Epithelial cell of esophagus (primary cell): ENCODE measurements around the gene CYP4F3.

Experiments used
- DNase-seq: peaks from one replicate; pipeline ENCODE4 v3.0.0; 2010; ENCODE audit warnings: low read depth
- H3K4me3 ChIP-seq: 2 replicates; pipeline ENCODE4 v1.5.1; 2011; ENCODE audit warnings: mild to moderate bottlenecking, low read length, control low read depth
- TF ChIP-seq, protein P1 (sequence below): IDR thresholded peaks from 2 replicates; pipeline ENCODE4 v1.5.1; 2011; ENCODE audit warnings: low read depth, mild to moderate bottlenecking, low read length, control low read depth, inconsistent platforms; ENCODE audit not compliant: insufficient read depth; ENCODE audit errors: missing control alignments

CYP4F3 gene

DNA sequence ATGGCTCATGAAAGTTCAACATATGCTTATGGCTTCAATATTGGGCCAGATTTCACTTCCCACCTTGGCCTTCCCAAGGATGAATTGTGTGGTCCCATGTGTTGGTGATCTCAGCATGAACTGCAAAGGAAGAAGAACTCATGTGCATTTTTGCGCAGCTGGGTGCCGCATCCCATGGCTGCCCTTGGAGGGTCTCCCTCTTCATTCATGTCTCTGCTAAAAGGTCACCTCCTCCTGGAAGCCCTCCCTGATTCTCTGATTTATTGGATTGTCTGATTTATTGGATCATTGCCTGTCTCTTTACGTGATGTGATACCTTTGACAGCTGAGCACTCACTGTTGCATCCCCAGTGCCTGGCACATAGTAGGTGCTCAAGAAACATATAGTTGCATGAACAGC lies 27.4 kb upstream of the CYP4F3 start:
- TF ChIP-seq, protein P1, sequence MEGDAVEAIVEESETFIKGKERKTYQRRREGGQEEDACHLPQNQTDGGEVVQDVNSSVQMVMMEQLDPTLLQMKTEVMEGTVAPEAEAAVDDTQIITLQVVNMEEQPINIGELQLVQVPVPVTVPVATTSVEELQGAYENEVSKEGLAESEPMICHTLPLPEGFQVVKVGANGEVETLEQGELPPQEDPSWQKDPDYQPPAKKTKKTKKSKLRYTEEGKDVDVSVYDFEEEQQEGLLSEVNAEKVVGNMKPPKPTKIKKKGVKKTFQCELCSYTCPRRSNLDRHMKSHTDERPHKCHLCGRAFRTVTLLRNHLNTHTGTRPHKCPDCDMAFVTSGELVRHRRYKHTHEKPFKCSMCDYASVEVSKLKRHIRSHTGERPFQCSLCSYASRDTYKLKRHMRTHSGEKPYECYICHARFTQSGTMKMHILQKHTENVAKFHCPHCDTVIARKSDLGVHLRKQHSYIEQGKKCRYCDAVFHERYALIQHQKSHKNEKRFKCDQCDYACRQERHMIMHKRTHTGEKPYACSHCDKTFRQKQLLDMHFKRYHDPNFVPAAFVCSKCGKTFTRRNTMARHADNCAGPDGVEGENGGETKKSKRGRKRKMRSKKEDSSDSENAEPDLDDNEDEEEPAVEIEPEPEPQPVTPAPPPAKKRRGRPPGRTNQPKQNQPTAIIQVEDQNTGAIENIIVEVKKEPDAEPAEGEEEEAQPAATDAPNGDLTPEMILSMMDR: no peak
- DNase-seq: no peak
- no peak overlapping the region for H3K4me3 ChIP-seq

DNA sequence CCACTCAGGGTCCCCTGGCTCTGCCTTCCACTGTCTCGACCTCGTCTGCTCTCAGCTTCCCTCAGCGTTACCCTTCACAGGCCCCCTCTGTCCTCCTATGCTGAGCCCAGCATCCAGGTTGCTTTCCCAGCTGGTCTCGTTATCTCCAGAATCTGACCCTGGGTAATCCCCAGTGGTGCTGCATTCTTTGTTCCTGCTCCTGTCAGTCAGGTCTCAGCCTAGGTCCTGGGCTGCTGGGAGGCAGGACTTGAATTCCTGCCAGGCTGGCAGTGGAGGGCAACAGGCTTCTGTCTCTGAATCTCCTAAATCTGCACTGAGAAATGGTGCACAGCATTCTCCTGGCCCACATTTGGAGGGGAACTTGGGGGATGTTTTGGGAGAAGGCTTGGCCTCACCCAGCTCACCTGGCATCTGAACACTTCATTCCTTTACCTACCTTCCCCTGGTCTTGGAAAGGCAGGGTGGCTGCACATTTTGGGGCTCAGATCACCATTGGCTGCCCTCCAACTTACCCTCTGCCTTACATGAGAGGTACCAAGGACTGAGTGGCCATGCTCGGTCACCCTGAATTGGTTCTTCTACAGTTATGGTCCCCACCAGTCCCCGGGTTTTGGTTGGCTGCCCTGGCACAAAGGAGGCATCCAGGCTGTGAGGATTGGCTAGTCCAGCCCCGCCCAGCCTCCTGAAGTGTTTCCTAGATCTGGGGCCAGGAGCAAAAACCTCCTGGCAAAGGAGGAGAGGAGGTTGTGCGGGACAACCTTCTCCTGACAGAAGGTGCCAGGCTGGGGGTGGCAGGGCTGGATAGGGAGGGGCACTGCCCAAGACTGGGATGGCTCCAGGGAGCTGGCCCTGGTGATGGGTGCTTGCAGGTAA lies 26.0 kb upstream of the CYP4F3 start, which contains the start of gene CYP4F8:
TSS of gene CYP4F8 (plus strand) at position 712 of the 873 bp plus-strand sequence. CDS start 399 bp downstream, outside the sequence.
- TF ChIP-seq, protein P1: no peak
- no peak within 1 kb of the TSS for H3K4me3 ChIP-seq
- DNase-seq: no peak

DNA sequence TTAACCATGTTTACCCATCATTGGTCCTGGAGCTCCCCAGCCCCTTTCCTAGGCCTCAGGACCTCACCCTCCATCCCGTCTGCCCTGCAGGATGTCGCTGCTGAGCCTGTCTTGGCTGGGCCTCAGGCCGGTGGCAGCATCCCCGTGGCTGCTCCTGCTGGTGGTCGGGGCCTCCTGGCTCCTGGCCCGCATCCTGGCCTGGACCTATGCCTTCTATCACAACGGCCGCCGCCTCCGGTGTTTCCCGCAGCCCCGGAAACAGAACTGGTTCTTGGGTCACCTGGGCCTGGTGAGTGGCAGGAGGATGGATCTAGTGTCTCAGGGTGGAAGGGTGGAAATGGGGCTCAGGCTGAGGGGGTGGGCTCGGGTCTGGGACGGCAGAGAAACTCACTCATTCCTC lies 25.2 kb upstream of the CYP4F3 start:
- TF ChIP-seq, protein P1: no peak
- H3K4me3 ChIP-seq: no peak overlapping the region
- DNase-seq: no peak

DNA sequence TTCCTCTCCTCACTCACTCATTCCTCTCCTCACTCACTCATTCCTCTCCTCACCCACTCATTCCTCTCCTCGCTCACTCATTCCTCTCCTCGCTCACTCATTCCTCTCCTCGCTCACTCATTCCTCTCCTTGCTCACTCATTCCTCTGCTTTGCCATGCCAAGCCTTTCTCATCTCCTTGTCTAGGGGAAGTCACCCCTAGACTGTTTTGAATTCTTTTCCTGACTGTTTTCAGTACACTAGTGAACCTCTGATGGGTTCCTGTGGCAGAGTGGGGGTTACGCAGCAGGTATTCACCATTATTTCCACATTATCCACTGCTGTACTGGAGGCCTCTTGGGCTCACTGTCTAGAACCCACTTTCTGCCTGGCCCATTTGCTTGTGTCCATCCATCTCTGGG lies 24.5 kb upstream of the CYP4F3 start:
- H3K4me3 ChIP-seq: no peak overlapping the region
- no peak for DNase-seq
- TF ChIP-seq, protein P1: no peak

DNA sequence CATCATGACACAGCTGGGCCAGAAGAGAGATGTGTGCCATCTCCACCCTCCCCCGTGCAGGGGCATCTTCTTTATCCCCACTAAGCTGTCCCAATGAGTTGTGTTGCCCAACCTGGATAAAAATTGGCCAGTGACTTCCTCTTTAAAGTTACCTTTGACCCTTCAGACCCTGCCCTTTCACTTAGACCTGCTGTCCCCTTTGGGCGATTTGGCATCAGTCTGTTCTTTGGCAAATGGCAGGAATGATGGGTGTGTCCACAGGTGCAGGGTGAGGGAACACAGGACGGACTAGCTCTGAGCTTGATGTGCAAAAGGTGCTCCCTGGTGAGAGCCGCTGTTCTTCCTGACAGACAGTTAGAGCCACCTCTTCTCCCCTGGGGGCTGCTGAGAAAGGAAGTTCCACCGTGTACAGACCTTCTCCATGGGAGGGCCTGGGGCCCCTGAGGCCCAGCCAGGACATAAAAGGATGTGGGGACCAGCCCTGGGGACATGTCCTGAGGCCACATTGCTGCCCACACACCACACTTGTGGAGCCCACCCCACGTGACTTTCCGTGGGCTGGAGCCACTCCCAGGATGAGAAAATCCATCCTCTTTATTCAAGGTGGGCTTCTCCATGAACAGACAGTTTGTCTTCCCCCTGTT lies 23.9 kb upstream of the CYP4F3 start:
- DNase-seq: no peak
- TF ChIP-seq, protein P1: no peak

DNA sequence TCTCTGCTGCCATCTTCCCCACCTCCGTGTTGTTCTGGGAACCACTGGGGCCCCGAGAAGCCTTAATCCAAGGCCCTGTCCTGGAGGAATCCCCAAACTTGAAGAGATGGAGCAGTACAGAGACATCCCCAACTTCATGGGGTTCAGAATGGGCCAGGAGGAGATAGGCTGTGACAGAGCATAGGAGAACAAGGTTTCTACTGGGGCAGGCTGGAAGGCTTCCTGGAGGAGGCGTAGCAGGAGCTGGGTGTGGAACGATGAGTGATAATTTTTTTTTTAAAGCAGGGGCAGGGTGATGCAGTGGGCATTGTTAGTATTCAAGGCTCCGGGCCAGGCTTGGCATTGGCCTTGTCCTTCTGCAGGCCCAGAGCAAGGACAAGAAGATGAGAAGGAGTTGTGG lies 22.4 kb upstream of the CYP4F3 start:
- no peak for DNase-seq
- no peak overlapping the region for H3K4me3 ChIP-seq
- TF ChIP-seq, protein P1: no peak

More for the DNA sequence above, 23.9 kb upstream of the CYP4F3 start:
- H3K4me3 ChIP-seq: no peak overlapping the region
